ENCODE measurements around the gene SERINC4.

Gene SERINC4

DNA sequence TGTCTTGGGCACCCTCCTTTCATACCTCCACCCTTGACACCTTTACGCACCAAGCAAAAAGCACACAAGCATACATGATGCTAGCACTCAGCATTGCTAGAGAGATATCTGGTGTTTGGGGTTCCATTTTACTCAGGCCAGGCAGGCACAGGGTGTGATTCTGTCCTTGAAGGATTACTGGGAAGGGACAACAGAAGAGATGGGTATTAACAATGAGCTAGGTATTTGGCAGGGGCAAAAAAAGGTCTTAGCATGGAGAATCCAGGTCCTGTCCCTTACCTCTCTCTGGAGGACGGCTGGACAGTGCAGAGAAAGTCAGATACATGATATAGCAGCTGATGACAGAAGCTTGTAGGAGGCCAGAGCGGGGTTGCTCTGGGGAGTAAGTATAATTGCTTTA lies 3.5 kb downstream of the SERINC4 start:
- no peak for DNase-seq (ENCODE audit: low read depth)

DNA sequence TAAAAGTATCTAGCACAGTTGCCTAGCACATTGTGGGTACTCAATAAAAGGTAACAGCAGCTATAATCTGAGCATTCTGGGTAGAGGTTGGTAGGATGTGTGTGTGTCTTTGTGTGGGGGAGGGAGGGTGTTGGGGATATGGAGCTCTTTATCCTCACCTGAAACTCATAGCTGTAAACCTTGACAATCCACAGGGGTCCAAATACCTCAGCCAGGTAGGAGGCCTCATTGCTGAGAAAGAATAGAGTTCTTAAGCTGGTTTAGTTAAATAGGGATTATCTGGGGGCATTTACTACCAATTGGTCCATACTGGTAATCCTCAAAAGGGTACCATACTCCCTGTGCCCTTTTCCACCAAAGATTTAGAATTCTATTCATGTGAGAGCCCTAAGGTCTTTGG lies 4.0 kb downstream of the SERINC4 start:
- no peak for DNase-seq (ENCODE audit: low read depth)

DNA sequence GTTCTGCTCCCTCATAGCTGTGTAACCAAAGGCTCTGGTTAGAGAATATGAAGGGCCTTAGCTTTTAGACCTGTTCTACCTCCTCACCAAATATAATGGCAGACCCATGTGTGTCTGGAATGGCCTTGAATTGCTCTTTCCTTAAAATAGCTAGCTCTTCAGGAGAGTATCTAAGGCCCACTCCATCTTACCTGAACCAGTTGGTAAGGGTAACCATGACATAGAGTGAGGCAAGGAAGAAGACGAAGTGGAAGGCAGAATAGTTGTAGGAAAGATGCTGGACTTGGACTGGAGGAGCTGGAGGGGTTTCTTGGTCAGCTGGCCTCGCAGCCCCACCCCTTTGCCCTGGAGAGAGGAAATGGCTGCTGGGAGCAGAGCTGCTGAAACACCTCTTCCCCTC lies 4.8 kb downstream of the SERINC4 start:
- no peak for DNase-seq (ENCODE audit: low read depth)

- DNase-seq (ENCODE audit: low read depth): no peak
Observed at GRCh38 chr15:43794269-43795037, 5.6 kb downstream of the SERINC4 start.

GRCh38 chr15:43793647-43794046 lies 6.4 kb downstream of the SERINC4 start:
- no peak for DNase-seq (ENCODE audit: low read depth)

DNA sequence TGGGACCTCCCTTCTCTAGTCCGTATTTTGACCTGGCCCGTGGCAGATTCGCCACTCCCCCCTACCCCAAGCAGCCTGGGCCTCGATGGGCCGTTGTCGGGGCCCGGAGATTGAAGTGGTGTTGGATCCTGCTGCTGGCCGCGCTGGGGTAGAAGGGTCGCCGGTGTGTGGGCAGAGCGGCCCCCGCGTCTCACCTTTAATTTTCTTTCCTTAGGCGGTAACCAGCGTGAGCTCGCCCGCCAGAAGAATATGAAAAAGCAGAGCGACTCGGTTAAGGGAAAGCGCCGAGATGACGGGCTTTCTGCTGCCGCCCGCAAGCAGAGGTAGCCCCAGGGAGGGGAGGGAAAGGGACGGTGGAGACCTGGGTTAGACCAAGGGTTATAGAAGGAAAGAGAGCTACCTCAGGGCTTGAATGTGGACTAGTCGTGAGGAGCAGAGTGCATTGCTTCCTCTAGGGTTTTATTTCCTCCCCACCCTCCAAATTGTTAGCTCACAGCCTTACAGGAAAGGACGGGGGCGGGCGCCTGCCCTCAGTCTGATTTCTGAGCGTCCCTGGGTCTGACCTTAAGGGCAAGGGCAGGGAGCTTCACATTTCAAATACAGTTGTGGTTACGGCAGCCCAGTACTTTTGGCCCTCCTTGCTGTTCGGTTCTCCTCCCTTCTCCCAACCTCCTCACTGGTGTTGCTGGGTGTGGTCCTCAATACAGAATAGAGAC lies 7.1 kb downstream of the SERINC4 start:
- DNase-seq (ENCODE audit: low read depth): no peak

DNA sequence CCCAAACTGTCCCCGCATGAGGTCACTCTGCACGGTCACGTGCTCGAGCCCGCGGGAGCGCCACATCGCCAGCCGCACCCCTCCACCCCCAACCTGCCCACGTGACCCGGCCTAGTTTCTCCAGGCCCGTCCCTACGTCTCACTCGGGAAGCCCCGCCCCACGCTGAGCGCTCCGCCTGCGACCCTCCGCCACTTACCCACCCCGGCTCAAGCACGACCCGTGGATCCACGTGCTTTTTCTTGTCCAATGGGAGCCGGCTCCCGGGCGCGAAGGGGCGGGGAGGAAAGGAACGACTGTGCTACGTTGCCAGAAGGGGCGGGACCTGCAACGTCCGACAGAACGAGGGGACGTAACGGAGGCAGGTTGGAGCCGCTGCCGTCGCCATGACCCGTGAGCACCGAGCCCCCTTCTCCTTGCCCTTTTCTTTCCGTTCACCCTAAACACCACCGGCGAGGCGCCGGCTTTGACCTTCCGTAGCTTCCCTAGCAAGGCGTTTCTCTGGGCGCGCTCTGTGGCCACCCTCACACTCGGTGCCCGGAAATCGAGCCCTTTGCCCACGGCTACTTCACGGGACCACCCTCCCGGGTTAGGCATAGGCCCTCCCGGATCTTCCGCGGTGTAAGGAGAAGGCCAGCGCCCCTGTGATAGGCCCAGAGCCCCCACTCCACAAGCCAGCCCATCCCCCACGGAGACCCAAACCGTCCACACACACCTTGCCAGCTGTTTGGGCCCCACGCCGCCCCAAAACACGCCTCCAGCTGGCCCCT lies 7.8 kb downstream of the SERINC4 start, which contains the start of gene SERF2:
Gene SERF2 (plus strand): TSS at position 328 of the 768 bp plus-strand sequence. CDS start 57 bp downstream, at position 385.
- DNase-seq (ENCODE audit: low read depth): peak; percentile 99

- no peak for DNase-seq (ENCODE audit: low read depth)
Observed at GRCh38 chr15:43789409-43789808, 10.6 kb downstream of the SERINC4 start.

DNA sequence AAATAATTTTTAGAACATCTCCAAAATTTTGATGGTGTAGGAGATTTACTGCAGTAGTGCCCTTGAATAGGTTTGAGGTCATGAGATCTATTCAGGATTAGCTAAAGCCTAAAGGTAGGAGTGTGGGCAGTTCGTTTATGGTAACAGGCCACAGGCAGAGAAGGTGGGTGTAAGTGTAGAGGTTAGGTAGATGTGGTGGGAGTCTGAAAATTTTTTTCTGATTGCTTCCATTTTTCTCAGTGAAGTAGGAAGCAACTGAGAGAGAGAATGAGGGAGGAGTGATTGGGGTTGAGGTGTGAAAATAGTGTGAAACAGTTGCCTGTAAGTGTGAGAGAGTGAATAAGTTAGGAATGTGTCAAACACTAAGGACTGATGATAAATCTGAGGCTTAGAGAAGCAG lies 21.0 kb downstream of the SERINC4 start:
- DNase-seq (ENCODE audit: low read depth): no peak

- DNase-seq (ENCODE audit: low read depth): peak; percentile 65
Observed at GRCh38 chr15:43777267-43777914, 22.6 kb downstream of the SERINC4 start.

GRCh38 chr15:43776718-43777266 lies 23.2 kb downstream of the SERINC4 start, which contains the start of gene ELL3:
Gene ELL3 (minus strand): TSS chr15:43776966. CDS start chr15:43776901, 65 bp downstream.
- peak; percentile 44 for DNase-seq (ENCODE audit: low read depth)

DNA sequence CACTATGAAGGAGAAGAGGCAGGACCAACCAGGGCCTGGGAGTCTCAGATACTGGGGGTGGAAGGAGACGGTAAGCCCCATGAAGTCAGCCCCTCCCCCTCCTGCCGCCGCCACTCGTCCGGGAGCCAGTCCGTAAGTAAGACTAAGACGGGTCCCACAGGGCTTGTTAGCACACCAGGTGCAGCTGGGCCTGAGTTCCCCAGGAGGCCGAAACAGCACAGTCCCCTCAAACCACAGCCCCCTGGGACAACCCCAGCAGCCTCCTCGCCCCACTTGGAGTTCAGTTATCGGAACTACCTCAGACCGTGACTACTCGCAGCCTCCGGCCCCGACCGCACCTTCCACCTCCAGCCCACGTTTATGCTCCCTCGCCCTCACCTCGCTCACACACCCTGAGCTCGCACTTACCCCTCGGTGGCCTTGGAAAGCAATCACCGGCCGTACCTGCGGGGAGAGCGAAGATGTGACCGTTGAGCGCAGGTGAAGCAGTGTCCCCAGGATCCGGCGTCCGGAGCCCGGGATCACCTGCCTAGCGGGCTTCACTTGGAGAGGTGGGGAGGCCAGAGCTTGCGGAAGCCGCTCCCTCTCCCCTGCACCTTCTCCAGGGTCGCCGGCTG lies 23.8 kb downstream of the SERINC4 start:
- no peak for DNase-seq (ENCODE audit: low read depth)

GRCh38 chr15:43775411-43775965 lies 24.5 kb downstream of the SERINC4 start:
- no peak for DNase-seq (ENCODE audit: low read depth)

GRCh38 chr15:43774062-43774461 lies 26.0 kb downstream of the SERINC4 start:
- no peak for DNase-seq (ENCODE audit: low read depth)

GRCh38 chr15:43772624-43773023 lies 27.4 kb downstream of the SERINC4 start:
- DNase-seq (ENCODE audit: low read depth): no peak

DNA sequence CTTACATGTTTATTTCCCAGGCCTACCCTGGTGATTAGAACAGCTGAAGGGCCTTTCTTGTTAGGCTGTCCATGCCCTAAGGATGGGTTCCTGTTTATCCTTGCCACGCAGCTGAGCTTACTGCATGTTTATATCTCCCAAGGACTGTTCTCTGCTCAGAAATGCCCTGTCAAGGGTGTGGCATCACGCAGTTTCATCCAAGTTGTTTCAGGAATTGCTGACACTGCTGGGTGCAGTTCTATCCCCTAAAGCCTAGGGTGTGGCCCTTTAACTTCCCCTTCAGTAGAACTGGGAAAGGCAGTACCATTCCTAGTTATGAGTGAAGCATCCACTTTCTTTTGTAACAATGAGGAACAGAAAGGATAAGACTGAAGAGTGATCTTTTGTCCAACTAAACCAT lies 28.2 kb downstream of the SERINC4 start:
- no peak for DNase-seq (ENCODE audit: low read depth)

- DNase-seq (ENCODE audit: low read depth): no peak
Observed at GRCh38 chr15:43769584-43770228, 30.3 kb downstream of the SERINC4 start.

- DNase-seq (ENCODE audit: low read depth): no peak
Observed at GRCh38 chr15:43763819-43764446, 36.1 kb downstream of the SERINC4 start.

DNA sequence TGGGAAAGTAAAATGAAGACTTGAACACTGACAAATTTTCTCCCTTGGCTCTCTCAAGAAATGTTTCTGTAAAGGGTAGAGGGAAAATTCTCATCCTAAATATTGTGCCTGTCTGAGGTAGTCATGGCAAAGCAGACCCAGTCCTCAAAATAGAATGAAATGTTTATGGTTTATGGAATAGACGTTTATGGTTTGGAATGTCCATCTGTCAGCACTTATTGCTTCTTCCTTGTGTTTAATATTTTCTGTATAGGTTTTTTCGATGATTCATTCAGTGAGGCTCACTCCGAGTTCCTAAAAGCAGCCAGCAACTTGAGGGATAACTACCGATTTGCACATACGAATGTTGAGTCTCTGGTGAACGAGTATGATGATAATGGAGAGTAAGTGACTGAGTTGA lies 37.2 kb downstream of the SERINC4 start:
- no peak for DNase-seq (ENCODE audit: low read depth)

- DNase-seq (ENCODE audit: low read depth): no peak
Observed at GRCh38 chr15:43751885-43752284, 48.1 kb downstream of the SERINC4 start.
